Liver (tissue), 9 donors: ENCODE results near the gene WDR46. TPM values are rescaled to one million over a fixed set of nuclear protein-coding genes. Genes with fewer than 3 reads are reported as not detected.
A peak's percentile ranks its signal among the peaks of the same experiment; 100 is the strongest.

Experiments used
- DNase-seq: peaks from one replicate; pipeline ENCODE4 v3.0.0-alpha.2; 2017; ENCODE audit warnings: low spot score
- H3K27ac ChIP-seq, 2 donors: one replicate each; pipeline ENCODE4 v1.7.0; 2013; ENCODE audit warnings: inconsistent platforms in 2 of 2, low read length in 2 of 2, control low read depth in 1 of 2, low read depth in 1 of 2, mild to moderate bottlenecking in 1 of 2
- H3K27me3 ChIP-seq, 4 donors: one replicate each; pipeline versions ENCODE4 v1.6.1 to v1.7.0; 2013; ENCODE audit warnings: low read length in 3 of 4, inconsistent platforms in 1 of 4, mild to moderate bottlenecking in 1 of 4, moderate library complexity in 1 of 4; ENCODE audit not compliant: control insufficient read depth in 4 of 4, insufficient read depth in 4 of 4
- H3K36me3 ChIP-seq, 4 donors: one replicate each; pipeline versions ENCODE4 v1.6.1 to v1.7.0; 2013; ENCODE audit warnings: low read length in 3 of 4, mild to moderate bottlenecking in 3 of 4, low read depth in 1 of 4, moderate library complexity in 1 of 4; ENCODE audit not compliant: control insufficient read depth in 4 of 4, insufficient read depth in 3 of 4
- H3K4me1 ChIP-seq, 4 donors: one replicate each; pipeline versions ENCODE4 v1.6.1 to v1.7.0; 2013; ENCODE audit warnings: low read length in 3 of 4, mild to moderate bottlenecking in 3 of 4, moderate library complexity in 1 of 4; ENCODE audit not compliant: control insufficient read depth in 4 of 4, insufficient read depth in 4 of 4
- H3K4me3 ChIP-seq, 3 donors: one replicate each; pipeline versions ENCODE4 v1.6.1 to v1.7.0; 2013; ENCODE audit warnings: low read length in 3 of 3, control low read depth in 1 of 3, low read depth in 1 of 3, mild to moderate bottlenecking in 1 of 3
- H3K9ac ChIP-seq, 2 donors: one replicate each; pipeline ENCODE4 v1.7.0; 2013; ENCODE audit warnings: low read length in 2 of 2, mild to moderate bottlenecking in 2 of 2, moderate library complexity in 2 of 2, control low read depth in 1 of 2, low read depth in 1 of 2
- H3K9me3 ChIP-seq, 4 donors: one replicate each; pipeline versions ENCODE4 v1.6.1 to v1.7.0; 2013; ENCODE audit warnings: low read length in 3 of 4; ENCODE audit not compliant: control insufficient read depth in 4 of 4
- ATF3 ChIP-seq: IDR thresholded peaks from 2 replicates; pipeline ENCODE4 v1.6.1; 2016; ENCODE audit warnings: antibody characterized with exemption
- CTCF ChIP-seq: fragments of 150-350 bp; IDR thresholded peaks from 2 replicates; pipeline ENCODE4 v1.5.1; 2017; ENCODE audit warnings: improper control_type of control experiment, low read depth, low read length; ENCODE audit not compliant: missing input control
- EGR1 ChIP-seq, 2 donors: IDR thresholded peaks; 2 replicates each; pipeline ENCODE4 v1.6.1; 2016 to 2018; ENCODE audit warnings: antibody characterized with exemption in 2 of 2, low read depth in 2 of 2
- FOXA1 ChIP-seq: IDR thresholded peaks from 2 replicates; pipeline ENCODE4 v1.6.1; 2016; ENCODE audit warnings: antibody characterized with exemption
- FOXA2 ChIP-seq: IDR thresholded peaks from 2 replicates; pipeline ENCODE4 v1.6.1; 2016; ENCODE audit warnings: antibody characterized with exemption
- GABPA ChIP-seq, 2 donors: IDR thresholded peaks in 1 of 2; conservative IDR thresholded peaks in 1 of 2; 2 replicates each; pipeline ENCODE4 v1.6.1; 2016; ENCODE audit warnings: antibody characterized with exemption in 2 of 2, mild to moderate bottlenecking in 1 of 2, moderate library complexity in 1 of 2
- HNF4A ChIP-seq, 2 donors: conservative IDR thresholded peaks; 2 replicates each; pipeline ENCODE4 v1.6.1; 2016; ENCODE audit warnings: antibody characterized with exemption in 2 of 2, mild to moderate bottlenecking in 2 of 2
- HNF4G ChIP-seq: IDR thresholded peaks from 2 replicates; pipeline ENCODE4 v1.6.1; 2016; ENCODE audit warnings: antibody characterized with exemption
- JUND ChIP-seq, 2 donors: IDR thresholded peaks; 2 replicates each; pipeline ENCODE4 v1.6.1; 2016; ENCODE audit warnings: antibody characterized with exemption in 2 of 2
- NR2F2 ChIP-seq: IDR thresholded peaks from 2 replicates; pipeline ENCODE4 v1.6.1; 2016; ENCODE audit warnings: antibody characterized with exemption
- RAD21 ChIP-seq, 2 donors: IDR thresholded peaks; 2 replicates each; pipeline ENCODE4 v1.6.1; 2016; ENCODE audit warnings: antibody characterized with exemption in 2 of 2, mild to moderate bottlenecking in 2 of 2
- RXRA ChIP-seq, 2 donors: IDR thresholded peaks; 2 replicates each; pipeline ENCODE4 v1.6.1; 2017 to 2018; ENCODE audit warnings: antibody characterized with exemption in 2 of 2, mild to moderate bottlenecking in 1 of 2
- TAF1 ChIP-seq: conservative IDR thresholded peaks from 2 replicates; pipeline ENCODE4 v1.6.1; 2016; ENCODE audit warnings: antibody characterized with exemption, mild to moderate bottlenecking
- YY1 ChIP-seq: IDR thresholded peaks from 2 replicates; pipeline ENCODE4 v1.6.1; 2016; ENCODE audit warnings: antibody characterized with exemption, mild to moderate bottlenecking
- ZBTB33 ChIP-seq: IDR thresholded peaks from 2 replicates; pipeline ENCODE4 v1.6.1; 2016; ENCODE audit warnings: antibody characterized with exemption
- WGBS: extraction: QIAGEN DNeasy Blood & Tissue Kit; methylation state at CpG from one replicate; pipeline ENCODE4 v1.1.7; 2013; 5-methylcytosine and 5-hydroxymethylcytosine counted together
- polyA plus RNA-seq, 2 donors: library from polyadenylated mRNA; stranded (reverse) in 1 of 2; unstranded in 1 of 2; fragments of 200-250 nt in 1 of 2; fragments of >200 nt in 1 of 2; fragmentation: Nextera tagmentation in 1 of 2; extraction: Ambion mirVana in 1 of 2; gene quantifications; one replicate each; pipeline versions ENCODE4 v1.2.1 to v1.2.3, GENCODE V29; 2013 to 2015
- total RNA-seq, 2 donors: library from RNA; depleted of rRNA; stranded (reverse); fragments of >200 nt; gene quantifications; one replicate each; pipeline ENCODE4 v1.2.3, GENCODE V29; 2014
- TF ChIP-seq, protein P1 (sequence below): IDR thresholded peaks from 2 replicates; pipeline ENCODE4 v1.6.1; 2016; ENCODE audit warnings: antibody characterized with exemption
- donor health status: healthy.
- donor health status: healthy.
- donor health status: healthy.
- donor health status: healthy.
- donor health status: healthy.

WDR46 gene
- total and polyA plus RNA-seq, 4 donors = 17.9 to 30.2 (median 25.7) TPM

DNA sequence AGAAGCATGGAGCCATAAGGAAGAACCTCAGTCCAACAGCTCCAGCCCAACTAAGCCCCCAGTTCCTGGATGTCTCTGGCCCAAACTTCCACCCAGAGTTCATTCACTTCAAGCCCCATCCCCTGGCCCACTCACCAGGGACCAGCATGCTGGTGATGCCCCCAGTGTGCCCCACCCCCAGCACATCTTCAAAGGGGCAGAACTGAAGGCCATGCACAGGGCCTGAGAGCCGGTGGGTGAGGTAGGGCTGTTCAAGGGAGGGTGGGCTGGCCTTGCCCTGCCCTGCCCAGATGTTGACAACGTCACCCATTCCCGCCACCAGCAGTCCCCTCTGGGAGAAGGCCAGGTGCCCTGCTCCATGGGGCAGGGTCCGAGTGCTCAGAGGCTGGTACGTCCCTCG is 8.5 kb downstream of the WDR46 start:
- Histone ChIP-seq H3K9me3 (no peaks in the 10 kb centered on the region), H3K27me3 (no peaks in the 10 kb centered on the region), H3K4me1 (peaks cover 0 to 18% (median 9%) of the 10 kb centered on the region in 4 donors), H3K36me3 (peaks cover 0 to 49% (median 15%) of the 10 kb centered on the region in 4 donors), H3K9ac (no peak overlapping the region), H3K4me3 (no peak overlapping the region), H3K27ac (no peak overlapping the region)
- DNase-seq = no peak
- TF ChIP-seq RAD21 (IDR thresholded peaks at IDR 0.05) (no peak), HNF4A (conservative IDR thresholded peaks at IDR 0.05) (no peak), TAF1 (no peak), FOXA1 (no peak), ATF3 (no peak)
- WGBS = 93% methylated on average over 6 of the region's 6 CpGs

GRCh38 chr6:33279971-33280511 is 9.0 kb downstream of the WDR46 start:
- H3K27ac ChIP-seq = no peak overlapping the region
- no peak for DNase-seq
- TF ChIP-seq HNF4G = no peak
- no peak for TF ChIP-seq NR2F2
- TF ChIP-seq GABPA (IDR thresholded peaks at IDR 0.05 in 1 of 2, conservative IDR thresholded peaks at IDR 0.05 in 1 of 2) = no peak
- no peak for TF ChIP-seq TAF1
- TF ChIP-seq ATF3 = no peak
- TF ChIP-seq CTCF = peak; percentile 45
- no peak for TF ChIP-seq RXRA (IDR thresholded peaks at IDR 0.05)
- TF ChIP-seq EGR1 (IDR thresholded peaks at IDR 0.05; ENCODE audit: low read depth in 2 of 2) = no peak
- TF ChIP-seq HNF4A (conservative IDR thresholded peaks at IDR 0.05) = no peak
- no peak for TF ChIP-seq YY1
- TF ChIP-seq FOXA2 = no peak
- TF ChIP-seq ZBTB33 = no peak
- peak; percentile 55 to 79 for TF ChIP-seq RAD21 (IDR thresholded peaks at IDR 0.05)
- TF ChIP-seq JUND (IDR thresholded peaks at IDR 0.05) = no peak
- TF ChIP-seq, protein P1, sequence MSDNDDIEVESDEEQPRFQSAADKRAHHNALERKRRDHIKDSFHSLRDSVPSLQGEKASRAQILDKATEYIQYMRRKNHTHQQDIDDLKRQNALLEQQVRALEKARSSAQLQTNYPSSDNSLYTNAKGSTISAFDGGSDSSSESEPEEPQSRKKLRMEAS = no peak
- peaks cover 0 to 51% (median 15%) of the 10 kb centered on the region in 4 donors for H3K36me3 ChIP-seq
- 76% methylated on average over 5 of the region's 5 CpGs for WGBS
- H3K9ac ChIP-seq = no peak overlapping the region
- H3K27me3 ChIP-seq = no peaks in the 10 kb centered on the region
- H3K4me3 ChIP-seq = no peak overlapping the region
- no peaks in the 10 kb centered on the region for H3K9me3 ChIP-seq
- peaks cover 0 to 21% (median 10%) of the 10 kb centered on the region in 4 donors for H3K4me1 ChIP-seq
